GM19372 (cell line): Measurements from ENCODE around the gene PPIF.

Experiments used
- ATAC-seq: cut with Tn5 transposase; IDR thresholded peaks from one replicate; pipeline ENCODE4 v1.9.1; 2021; ENCODE audit warnings: mild to moderate bottlenecking, low read depth, moderate library complexity; ENCODE audit not compliant: unreplicated experiment

Gene PPIF

DNA sequence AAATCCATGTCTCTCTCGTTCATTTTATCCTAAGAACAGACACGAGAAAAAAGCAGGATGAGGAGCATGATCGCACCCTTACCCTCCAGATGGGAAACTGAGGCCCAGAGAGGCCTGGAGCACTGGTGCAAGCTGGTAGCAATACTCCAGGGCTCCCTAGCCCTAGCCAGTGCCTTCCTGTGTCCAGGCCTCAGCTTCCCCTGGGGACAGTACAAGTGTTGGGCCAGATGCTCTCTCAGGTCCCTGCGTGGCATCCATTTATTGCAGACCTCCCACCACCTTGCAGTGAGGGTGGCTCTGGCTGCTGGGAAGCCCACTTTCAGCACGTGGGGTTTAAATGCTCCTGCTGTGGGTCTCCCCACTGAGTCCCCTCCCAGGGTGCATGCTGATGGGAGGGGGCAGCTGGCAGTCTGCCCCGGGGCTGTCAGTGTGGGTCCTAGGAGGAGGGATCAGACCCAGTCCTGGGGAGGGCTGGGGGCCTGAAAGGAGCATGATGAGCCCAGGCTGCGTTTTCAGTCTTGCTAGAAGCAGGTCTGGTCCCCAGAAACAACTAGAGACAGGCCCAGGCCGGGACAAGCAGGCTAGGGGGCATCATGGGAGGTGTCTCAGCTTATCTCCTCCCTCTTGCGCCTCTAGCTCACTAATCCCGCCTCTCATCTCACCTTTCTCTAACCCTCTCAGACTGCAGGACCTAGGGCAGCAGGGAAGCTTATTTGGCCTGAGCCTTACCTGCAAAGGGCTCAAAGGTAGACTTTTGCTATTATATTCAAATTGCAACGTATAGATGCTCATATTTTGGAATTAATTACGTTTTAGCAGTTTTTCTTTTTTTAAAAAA, 662 bp upstream of the PPIF start:
- ATAC-seq: no peak

DNA sequence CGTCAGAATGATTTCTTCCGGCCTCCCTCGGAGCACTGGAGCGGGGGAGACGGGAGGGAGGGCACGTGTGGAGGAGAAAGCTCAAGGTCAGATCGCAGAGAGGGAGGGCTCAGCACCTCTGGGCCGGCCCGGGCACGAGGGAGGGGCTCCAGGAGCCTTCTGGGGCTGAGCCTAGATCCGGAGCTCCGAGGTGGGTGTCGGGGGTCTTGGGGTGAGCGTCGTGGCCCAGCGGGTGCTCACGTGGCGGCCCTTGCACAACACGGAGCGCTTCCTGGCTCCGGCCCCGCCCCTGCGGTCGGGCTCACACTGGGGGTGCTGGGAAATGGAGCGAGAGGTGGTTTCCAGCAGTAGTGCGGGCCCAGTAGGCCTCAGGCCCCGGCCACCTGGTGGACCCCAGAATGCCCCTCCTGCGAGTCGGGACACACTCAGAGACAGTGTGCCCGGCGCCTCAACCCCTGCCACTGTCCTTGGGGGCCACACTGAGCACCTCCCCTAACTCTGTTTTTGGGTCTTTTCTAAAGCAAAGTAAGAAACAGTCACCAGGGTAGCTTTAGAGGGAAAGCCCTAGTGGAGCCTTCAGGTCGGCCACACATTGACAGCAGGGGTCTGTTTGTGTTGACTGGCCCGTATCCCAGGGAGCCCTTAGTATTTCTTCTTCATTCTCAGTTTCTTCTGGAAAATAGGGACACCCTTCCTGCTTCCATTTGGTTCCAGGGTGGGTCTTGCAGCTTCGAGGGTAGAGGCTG, 798 bp downstream of the PPIF start:
- peak; percentile 60 for ATAC-seq

DNA sequence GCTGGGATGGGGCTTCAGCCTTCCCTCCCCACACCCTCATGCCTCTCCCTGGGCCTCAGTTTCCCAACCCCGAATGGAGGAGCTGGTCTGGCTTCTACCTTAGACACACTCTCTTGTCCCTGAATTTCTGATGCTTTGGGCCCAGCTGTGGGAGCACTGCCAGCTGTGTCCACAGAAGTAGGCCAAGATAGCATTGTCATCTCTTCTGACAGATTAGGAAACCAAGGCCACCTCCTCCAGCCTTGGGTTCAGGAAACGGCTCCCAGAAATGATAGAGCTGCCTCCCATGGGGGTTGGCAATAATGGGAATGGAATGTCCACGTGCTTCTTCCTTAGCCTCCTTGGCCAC, 1.3 kb downstream of the PPIF start:
- no peak for ATAC-seq

DNA sequence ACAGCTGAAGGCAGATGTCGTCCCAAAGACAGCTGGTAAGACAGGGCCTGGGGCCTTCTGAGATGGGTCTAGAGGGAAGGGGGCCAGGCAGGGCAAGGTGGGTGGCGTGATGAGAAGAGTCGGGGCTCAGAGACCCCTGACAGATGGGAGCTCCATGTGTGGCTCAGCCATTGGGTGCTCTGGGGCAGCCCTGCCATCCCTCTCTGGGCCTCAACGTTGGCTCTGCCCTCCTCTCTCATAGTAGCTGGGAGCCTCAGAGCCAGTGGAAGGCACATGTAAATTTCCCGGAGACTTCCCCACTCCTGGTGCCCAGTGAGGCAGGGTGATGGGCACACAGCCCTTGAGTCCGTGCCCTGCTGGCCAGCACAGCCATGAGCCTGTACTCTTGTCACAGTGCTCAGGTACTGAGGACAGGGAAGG, 1.8 kb downstream of the PPIF start:
- ATAC-seq: no peak

DNA sequence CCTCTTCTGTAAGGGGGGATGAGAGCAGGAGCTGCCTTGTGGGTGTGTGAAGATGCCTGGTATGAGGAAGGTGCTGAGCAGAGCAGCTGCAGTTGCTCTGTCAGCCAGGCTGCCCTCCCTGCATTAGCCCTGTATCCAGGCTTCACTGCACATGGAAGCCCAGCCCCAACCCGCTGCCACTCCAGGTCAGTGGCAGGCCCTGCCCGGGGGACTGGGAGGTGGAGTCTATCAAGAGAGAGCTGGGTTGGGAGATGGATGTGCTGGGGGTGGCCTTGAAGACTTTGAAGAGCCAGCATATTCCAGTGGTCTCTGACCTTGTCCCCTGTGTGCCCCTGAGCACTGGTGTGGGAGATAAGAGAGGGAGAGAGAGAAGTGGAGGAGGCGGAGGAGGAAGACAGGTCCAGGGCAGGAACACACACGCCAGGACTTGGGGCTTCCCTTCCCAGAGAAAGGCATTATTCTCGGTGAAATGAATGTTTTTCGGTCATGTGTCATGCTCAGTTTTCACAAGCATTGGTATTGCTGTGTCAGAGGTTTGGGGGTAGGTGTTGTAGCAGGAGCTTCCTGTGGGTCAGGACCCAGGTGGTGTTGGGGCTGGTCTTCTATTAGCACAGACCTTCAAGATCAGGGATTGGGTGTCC, 2.6 kb downstream of the PPIF start:
- ATAC-seq: no peak

DNA sequence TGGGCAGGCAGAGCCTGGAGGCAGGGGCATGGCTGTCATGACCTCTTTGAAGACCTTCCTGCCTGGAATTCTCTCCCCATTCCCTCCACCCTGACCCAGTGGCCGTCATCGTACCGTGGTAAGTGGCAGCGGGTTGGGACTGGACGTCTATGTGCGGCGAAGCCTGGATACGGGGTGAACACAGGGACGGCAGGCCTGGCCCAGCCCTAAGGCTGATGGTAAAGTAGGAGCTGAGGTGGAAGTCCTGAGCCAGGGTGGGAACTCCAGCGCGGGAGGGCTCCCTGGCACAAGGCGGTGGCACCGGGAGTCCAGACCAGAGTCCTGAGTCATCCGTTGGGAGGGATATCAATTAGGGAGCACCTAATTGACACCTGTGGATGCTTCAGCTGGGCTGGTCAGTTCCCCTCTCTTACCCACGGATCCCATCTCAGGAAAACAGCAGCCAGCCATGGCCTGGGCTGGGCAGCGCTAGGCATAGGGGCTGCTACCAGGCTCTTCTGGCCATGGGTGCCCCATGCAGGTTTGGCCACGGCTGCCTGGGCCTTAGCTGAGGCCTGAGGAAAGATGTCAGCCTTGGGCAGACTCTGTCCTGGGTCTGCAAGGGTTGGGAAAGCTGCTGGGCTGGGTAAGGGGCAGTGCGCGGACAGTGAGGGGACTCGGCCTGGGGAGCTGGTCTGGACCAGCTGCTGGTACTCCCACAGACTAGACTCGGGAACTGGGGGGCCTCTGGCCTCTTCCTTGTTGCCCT, 3.3 kb downstream of the PPIF start:
- no peak for ATAC-seq

DNA sequence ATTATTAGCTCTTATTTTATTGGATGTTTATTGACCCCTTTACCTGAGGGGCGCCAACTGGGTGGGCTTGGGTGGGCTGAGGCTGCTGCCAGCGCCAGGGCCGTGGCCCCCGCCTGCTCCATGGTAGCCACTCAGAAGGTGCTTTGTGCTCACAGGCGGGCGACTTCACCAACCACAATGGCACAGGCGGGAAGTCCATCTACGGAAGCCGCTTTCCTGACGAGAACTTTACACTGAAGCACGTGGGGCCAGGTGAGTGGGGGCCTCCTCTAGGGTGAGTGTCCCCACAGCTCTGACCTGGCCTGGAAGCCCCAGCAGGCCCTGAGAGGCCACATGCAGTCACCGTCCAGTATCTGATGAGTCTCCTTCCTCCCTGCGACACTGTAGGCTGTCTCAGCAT, 4.1 kb downstream of the PPIF start:
- no peak for ATAC-seq

DNA sequence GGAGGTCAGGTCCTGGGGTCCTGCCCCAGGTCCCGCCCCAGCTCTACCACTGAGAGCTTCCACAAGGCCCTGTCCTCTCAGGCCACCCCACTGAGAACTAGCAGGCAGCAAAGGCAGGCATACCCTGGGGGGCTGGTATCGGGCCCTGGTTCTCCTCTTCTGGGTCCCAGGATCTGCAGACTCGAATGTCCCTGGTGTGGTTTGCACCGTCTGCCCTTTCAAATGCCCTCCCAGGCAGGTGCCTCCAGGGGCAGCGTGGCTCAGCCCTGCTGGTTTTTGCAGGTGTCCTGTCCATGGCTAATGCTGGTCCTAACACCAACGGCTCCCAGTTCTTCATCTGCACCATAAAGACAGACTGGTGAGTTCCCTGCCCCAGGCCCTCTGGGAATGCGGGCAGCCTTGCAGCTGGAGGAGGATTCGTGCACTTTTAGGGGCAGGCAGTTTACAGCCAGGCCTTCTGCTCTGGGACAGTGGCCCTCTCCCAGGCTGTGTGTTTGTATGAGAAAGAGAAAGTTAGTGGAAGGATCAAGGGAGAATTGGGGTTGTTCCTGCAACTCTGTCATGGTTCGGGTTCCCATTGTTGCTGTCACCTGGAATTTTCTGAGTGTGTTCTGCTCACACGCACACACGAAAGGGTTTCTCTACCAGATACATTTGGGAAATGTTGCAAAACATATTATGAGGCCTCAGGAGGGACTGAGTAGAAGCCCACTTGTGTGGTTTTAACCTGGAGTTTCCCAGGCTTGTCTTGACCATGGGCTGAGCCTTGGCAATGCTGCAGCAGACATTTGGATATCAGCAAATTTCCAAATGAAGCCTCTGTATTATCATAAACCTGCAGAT, 5.0 kb downstream of the PPIF start:
- ATAC-seq: no peak

DNA sequence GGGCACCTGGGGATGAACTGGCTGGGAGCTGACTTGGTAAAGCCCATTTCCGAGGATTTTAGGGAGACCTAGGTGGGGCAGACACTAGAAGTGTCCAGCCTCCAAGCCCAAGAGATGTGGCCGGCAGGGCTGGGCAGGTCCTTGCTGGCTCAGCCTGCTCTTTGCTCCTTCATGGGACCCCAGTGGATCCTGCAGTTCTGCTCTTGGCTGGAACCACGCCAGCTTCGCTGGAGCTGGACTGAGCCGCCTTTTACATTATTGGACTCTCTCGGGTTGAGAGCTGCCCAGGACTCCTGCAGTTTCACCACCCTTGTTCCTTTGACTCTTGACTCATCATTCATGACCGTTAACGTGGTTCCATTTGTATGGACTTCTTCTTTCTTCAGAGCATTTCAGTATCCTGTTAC, 5.7 kb downstream of the PPIF start:
- no peak for ATAC-seq

DNA sequence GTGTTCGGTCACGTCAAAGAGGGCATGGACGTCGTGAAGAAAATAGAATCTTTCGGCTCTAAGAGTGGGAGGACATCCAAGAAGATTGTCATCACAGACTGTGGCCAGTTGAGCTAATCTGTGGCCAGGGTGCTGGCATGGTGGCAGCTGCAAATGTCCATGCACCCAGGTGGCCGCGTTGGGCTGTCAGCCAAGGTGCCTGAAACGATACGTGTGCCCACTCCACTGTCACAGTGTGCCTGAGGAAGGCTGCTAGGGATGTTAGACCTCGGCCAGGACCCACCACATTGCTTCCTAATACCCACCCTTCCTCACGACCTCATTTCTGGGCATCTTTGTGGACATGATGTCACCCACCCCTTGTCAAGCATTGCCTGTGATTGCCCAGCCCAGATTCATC, 6.5 kb downstream of the PPIF start:
- no peak for ATAC-seq

DNA sequence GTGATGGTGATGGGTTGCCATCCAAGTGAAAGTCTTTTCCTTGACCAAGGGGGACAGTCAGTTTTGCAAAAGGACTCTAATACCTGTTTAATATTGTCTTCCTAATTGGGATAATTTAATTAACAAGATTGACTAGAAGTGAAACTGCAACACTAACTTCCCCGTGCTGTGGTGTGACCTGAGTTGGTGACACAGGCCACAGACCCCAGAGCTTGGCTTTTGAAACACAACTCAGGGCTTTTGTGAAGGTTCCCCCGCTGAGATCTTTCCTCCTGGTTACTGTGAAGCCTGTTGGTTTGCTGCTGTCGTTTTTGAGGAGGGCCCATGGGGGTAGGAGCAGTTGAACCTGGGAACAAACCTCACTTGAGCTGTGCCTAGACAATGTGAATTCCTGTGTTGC, 6.9 kb downstream of the PPIF start:
- ATAC-seq: no peak

DNA sequence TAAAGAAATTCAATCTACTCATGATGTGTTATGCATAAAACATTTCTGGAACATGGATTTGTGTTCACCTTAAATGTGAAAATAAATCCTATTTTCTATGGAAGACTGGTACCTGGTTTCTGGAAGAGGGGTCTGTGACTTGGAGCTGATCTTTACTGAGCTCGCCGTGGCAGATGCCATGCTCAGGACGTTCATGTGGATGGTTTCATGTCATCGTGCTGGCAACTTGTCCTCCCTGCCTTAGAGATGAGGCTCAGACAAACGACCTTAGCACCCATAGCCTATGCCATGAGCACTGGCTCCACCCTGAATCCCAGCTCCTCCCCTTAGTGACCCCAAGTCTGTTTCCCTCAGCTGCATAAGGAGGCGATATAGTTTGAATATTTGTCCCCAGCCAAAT, 7.3 kb downstream of the PPIF start:
- no peak for ATAC-seq

DNA sequence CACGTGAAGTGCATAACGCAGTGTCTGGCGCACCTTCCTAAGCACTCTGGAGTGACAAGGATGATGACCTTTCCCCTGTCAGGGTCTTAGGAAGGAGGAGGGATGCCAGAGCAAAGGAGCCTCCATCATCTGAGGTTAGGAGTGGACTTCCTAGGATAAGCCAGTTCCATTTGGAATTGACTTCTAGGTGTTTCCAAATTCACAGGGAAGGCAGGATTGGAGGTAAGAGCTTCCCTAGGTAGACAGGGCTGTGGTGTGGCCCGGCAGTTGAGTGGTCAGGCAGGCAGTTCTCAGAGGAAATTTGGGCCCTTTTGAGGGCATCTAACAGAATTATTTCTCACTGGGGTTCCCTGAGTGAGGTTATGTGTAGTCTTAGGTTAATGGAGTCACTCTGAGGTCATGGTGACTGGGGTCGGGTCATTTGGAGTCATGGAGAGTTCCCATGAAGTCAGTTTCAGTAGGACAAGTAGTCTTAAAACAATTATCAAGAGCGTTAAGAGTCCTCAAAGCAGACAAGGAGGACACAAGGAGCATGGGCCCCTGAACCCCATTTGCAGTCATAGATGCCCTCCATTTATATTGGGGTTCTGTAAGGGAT, 8.2 kb downstream of the PPIF start:
- ATAC-seq: no peak

DNA sequence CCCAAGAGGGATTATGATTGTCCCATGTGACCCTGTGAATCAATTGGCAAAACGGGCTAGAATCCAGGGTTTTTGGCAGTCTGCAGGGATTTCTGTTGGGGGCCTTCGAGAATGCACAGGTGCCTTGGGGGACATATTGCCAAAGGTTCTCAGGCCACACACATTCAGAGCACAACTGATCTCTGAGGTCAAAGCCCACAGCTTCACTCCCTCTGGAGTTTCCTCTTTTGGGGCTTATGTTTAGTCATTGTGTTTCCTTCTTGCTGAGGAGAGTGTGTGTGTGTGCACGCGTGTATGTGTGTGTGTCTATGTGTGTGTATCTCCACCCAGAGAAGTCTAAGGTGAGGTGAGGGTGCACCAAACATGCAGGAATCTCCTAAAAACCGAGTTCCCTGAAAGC, 8.8 kb downstream of the PPIF start:
- no peak for ATAC-seq

DNA sequence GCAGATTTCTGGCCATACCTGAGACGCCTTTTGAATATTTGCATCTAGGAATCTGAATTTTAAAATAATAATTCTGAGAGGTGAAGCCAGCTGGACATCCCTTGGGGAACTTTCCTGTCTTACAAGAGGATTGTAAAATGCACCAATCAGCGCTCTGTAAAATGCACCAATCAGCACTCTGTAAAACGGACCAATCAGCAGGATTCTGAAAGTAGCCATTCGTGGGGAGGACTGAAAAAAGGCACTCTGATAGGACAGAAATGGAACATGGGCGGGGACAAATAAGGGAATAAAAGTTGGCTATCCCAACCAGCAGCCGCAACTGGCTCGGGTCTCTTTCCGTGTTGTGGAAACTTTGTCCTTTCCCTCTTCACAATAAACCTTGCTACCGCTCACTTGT, 9.9 kb downstream of the PPIF start:
- ATAC-seq: no peak

DNA sequence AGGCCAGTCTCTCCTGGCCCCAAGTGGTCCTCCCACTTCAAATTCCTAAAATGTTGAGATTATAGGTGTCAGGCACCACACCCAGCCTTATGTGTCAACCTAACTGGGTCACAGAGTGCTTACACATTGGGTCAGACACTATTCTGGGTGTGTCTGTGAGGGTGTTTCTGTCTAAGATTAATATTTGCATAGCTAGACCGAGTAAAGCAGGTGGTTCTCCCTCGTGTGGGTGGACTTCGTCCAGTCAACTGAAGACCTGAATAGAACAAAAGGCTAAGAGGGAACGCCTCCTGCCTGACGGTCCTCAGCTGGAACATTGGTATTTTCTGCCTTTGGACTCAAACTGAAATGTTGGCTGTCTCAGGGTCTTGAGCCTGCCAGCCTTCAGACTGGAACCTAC, 11.5 kb downstream of the PPIF start:
- ATAC-seq: no peak

DNA sequence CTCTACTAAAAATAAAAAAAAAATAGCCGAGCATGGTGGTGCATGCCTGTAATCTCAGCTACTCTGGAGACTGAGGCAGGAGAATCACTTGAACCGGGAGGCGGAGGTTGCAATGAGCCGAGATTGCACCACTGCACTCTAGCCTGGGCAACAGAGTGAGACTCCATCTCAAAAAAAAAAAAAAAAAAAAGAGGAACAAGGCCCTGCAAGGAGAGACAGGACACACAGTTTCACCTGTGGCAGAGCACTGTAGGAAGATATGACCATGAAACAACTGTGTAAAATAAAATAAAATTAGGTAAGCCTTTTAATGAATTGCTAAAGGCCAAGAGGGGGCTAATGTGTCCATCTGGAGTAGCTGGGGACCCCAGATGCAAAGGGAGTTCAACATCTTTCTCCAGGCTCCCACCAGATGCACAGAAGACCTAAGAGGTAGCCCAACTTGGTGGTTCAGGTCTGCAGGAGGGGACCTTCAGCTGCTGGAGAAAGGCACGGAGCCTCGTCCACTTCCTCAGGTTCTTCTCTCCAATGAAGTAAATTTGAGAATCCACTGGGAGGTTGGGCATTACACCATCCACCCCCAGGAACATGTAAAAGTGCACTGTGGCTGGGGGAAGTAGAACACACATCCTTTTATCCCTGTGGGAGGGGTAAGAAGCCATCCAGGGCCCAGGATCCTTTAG, 12.7 kb downstream of the PPIF start:
- no peak for ATAC-seq

DNA sequence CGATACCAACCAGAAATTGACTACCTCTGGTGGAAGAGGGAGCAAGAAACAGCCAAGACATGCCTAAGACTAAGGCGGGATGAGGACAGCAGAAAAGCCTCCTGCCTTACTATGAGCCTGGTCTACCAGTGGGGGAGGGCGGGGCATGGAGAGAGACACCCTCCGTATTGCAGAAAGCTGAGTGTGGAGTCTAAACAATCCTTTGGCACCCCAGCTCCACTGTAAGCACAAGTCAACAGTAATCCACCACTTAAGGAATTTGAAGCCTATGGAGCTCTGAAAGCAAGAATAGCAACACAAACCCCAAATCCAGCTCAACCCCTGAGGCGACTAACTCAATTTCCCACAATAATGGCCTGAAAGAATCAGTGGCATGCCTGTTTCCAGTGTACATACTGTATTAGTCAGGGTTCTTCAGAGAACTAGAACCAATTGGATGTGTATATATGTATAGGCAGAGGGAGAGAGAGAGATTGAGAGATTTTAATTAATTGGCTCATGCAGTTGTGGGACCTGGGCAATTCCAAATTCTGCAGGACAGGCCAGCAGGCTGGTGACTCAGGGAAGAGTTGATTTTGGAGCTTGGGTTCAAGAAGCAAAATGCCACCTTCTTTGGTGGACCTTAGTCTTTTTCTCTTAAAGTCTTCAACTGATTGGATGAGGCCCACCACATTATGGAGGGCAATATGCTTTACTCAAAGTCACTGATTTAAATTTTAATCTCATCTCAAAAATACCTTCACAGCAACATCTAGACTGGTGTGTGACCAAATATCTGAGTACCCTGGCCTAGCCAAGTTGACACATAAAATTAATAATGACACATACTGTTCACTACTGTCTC, 13.5 kb downstream of the PPIF start:
- no peak for ATAC-seq
